ENCODE measurements around the gene MYO15B.

DNA sequence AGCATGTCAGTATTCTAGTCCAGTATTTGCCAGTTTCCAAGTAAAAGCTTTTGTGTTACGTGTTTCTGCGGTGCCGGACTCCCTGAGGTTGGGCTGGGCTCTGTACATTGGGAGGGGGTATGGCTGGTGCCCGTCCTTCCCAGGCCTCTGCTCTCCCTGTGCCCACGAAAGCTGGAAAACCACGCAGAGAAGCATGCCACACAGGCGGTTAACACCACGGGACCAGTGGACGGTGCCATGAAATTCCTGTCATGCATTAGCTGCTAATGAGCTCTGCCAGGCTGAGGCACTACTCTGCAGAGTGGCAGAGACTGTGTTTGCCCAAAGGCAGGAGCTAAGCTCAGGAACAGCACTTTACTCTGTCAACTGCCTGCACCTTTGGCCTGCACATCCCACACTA is 53.7 kb downstream of the MYO15B start:
- TF ChIP-seq EZH2 (IDR thresholded peaks at IDR 0.05; ENCODE audit: borderline replicate concordance, low read length), result no peak
- TF ChIP-seq, protein P1, sequence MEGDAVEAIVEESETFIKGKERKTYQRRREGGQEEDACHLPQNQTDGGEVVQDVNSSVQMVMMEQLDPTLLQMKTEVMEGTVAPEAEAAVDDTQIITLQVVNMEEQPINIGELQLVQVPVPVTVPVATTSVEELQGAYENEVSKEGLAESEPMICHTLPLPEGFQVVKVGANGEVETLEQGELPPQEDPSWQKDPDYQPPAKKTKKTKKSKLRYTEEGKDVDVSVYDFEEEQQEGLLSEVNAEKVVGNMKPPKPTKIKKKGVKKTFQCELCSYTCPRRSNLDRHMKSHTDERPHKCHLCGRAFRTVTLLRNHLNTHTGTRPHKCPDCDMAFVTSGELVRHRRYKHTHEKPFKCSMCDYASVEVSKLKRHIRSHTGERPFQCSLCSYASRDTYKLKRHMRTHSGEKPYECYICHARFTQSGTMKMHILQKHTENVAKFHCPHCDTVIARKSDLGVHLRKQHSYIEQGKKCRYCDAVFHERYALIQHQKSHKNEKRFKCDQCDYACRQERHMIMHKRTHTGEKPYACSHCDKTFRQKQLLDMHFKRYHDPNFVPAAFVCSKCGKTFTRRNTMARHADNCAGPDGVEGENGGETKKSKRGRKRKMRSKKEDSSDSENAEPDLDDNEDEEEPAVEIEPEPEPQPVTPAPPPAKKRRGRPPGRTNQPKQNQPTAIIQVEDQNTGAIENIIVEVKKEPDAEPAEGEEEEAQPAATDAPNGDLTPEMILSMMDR (IDR thresholded peaks at IDR 0.05; ENCODE audit: low read length), result no peak
